Measurements from ENCODE around the gene PPARA. TPM values are rescaled to one million over a fixed set of nuclear protein-coding genes. Genes with fewer than 3 reads are reported as not detected.
A peak's percentile ranks its signal among the peaks of the same experiment; 100 is the strongest.

PPARA gene
- total RNA-seq, 6 donors from 2014 or later: 10.2 to 27.0 (median 20.9) TPM

GRCh38 chr22:46292732-46293131, 142.4 kb downstream of the PPARA start:
- Histone ChIP-seq H3K9me3 (no peaks in the 10 kb centered on the region), H3K27ac (peak overlapping the region in 3 of 4 donors; percentile 5 to 67 (median 33)), H3K36me3 (peaks cover 4 to 51% (median 27%) of the 10 kb centered on the region in 4 donors), H3K27me3 (no peaks in the 10 kb centered on the region), H3K4me1 (peaks cover 24 to 39% (median 29%) of the 10 kb centered on the region in 4 donors), H3K4me3 (no peak overlapping the region)
- DNase-seq (no peak), ATAC-seq (ENCODE audit: low FRiP score in 2 of 2) (no peak)
- 63 to 95% methylated on average over 3 to 13 of the region's 14 CpGs for WGBS, 2 donors
- TF ChIP-seq EP300 (IDR thresholded peaks at IDR 0.05) (no peak), POLR2A (IDR thresholded peaks at IDR 0.05) (peak in 1 of 4 donors; percentile 33)

Other genes starting within 250 kb of the PPARA start
- 10 to 100 TPM in 2 of 6 donors, 1 to 10 TPM in 4; 5.2 to 15.6 (median 8.8) TPM for gene WNT7B, start 173.4 kb upstream of the PPARA start, total RNA-seq
- 10 to 100 TPM in 3 of 6 donors, 1 to 10 TPM in 3; 6.8 to 22.9 (median 11.2) TPM for gene CDPF1, start 99.8 kb downstream of the PPARA start, total RNA-seq
- gene PKDREJ, start 112.8 kb downstream of the PPARA start, total RNA-seq: 1 to 10 TPM in 1 of 6 donors, under 1 TPM in 1, not detected in 4; 0.06 to 1.0 TPM
- gene TTC38, start 117.5 kb downstream of the PPARA start, total RNA-seq: 10 to 100 TPM; 23.7 to 84.9 (median 34.3) TPM
- 1 to 10 TPM in 3 of 6 donors, under 1 TPM in 2, not detected in 1; 0.30 to 4.4 (median 1.4) TPM for gene GTSE1, start 146.3 kb downstream of the PPARA start, total RNA-seq
- gene TRMU, start 185.2 kb downstream of the PPARA start, total RNA-seq: 10 to 100 TPM; 30.7 to 77.5 (median 35.8) TPM

Data from upper lobe of left lung (tissue), 6 donors.